Prostate gland (tissue), 2 donors: ENCODE measurements around the gene MYH6.

Experiments
- CTCF ChIP-seq, 4 experiments: fragments of 200-600 bp in 2 of 4; fragments of 450-650 bp in 2 of 4; sonication (generic) in 2 of 4; IDR thresholded peaks; 1 replicate in 3 of 4; 2 replicates in 1 of 4; pipeline ENCODE4 v1.5.1; 2016 to 2019; ENCODE audit warnings: antibody characterized with exemption in 4 of 4, mild to moderate bottlenecking in 2 of 4, moderate library complexity in 2 of 4
- POLR2AphosphoS5 ChIP-seq: sonication (generic); formaldehyde crosslinking; IDR thresholded peaks from one replicate; pipeline ENCODE4 v1.6.1; 2017; ENCODE audit warnings: antibody characterized with exemption

- TF ChIP-seq POLR2AphosphoS5: no peak
- no peak for TF ChIP-seq CTCF (IDR thresholded peaks at IDR 0.05)
These were observed 17.1 kb upstream of the MYH6 start for GRCh38 chr14:23425169-23425568.
